Measurements from ENCODE around the gene ITPR2. TPM values are rescaled to one million over a fixed set of nuclear protein-coding genes. Genes with fewer than 3 reads are reported as not detected.
"Not testable (repeated sequence)": the region's sequence is repeated elsewhere in the genome, so short reads cannot be mapped to it uniquely, and the experiment has no call there.

Gene ITPR2
- total RNA-seq, 1 donor from 2014 or later, result 64.0 TPM

- Histone ChIP-seq H3K4me1 (peaks cover 49% of the 10 kb centered on the region), H3K36me3 (no peaks in the 10 kb centered on the region), H3K27me3 (ENCODE audit: low read depth) (no peaks in the 10 kb centered on the region), H3K4me3 (no peak overlapping the region), H3K9me3 (no peaks in the 10 kb centered on the region), H3K27ac (peak overlapping the region; percentile 16)
- intact Hi-C loops (cut with DNase I), result no loop called here
- TF ChIP-seq CTCF (IDR thresholded peaks at IDR 0.05), result no peak
- DNase-seq (no peak), ATAC-seq (no peak)
Measured at GRCh38 chr12:26786491-26786864, 46.5 kb downstream of the ITPR2 start.

GRCh38 chr12:26783816-26784379 lies 49.1 kb downstream of the ITPR2 start:
- intact Hi-C loops (cut with DNase I); DNase-seq; H3K27ac ChIP-seq; H3K36me3 ChIP-seq; H3K4me3 ChIP-seq; ATAC-seq; H3K27me3 ChIP-seq (ENCODE audit: low read depth); H3K9me3 ChIP-seq: not testable (repeated sequence)
- H3K4me1 ChIP-seq, result peaks cover 29% of the 10 kb centered on the region

- TF ChIP-seq CTCF (IDR thresholded peaks at IDR 0.05), result no peak
Measured at GRCh38 chr12:26783131-26783526, 49.9 kb downstream of the ITPR2 start.

GRCh38 chr12:26782372-26783130 lies 50.4 kb downstream of the ITPR2 start:
- no peak overlapping the region for H3K27ac ChIP-seq
- intact Hi-C loops (cut with DNase I), result no loop called here
- H3K4me1 ChIP-seq, result peaks cover 24% of the 10 kb centered on the region
- peaks cover 14% of the 10 kb centered on the region for H3K9me3 ChIP-seq
- no peak for DNase-seq
- TF ChIP-seq CTCF (IDR thresholded peaks at IDR 0.05), result no peak
- no peaks in the 10 kb centered on the region for H3K27me3 ChIP-seq (ENCODE audit: low read depth)
- no peaks in the 10 kb centered on the region for H3K36me3 ChIP-seq
- peak in 1 of 2 donors; percentile 46 for ATAC-seq
- no peak overlapping the region for H3K4me3 ChIP-seq

More at GRCh38 chr12:26783131-26783526, 49.9 kb downstream of the ITPR2 start:
- intact Hi-C loops (cut with DNase I), result no loop called here
- no peak overlapping the region for H3K27ac ChIP-seq
- no peak overlapping the region for H3K4me3 ChIP-seq
- H3K4me1 ChIP-seq, result peaks cover 25% of the 10 kb centered on the region
- H3K36me3 ChIP-seq, result no peaks in the 10 kb centered on the region
- peaks cover 8% of the 10 kb centered on the region for H3K9me3 ChIP-seq
- ATAC-seq (no peak), DNase-seq (no peak)
- no peaks in the 10 kb centered on the region for H3K27me3 ChIP-seq (ENCODE audit: low read depth)

GRCh38 chr12:26780656-26781055 lies 52.3 kb downstream of the ITPR2 start:
- H3K27me3 ChIP-seq (ENCODE audit: low read depth); H3K4me3 ChIP-seq; ATAC-seq; H3K27ac ChIP-seq; intact Hi-C loops (cut with DNase I); H3K36me3 ChIP-seq; DNase-seq: not testable (repeated sequence)
- peaks cover 11% of the 10 kb centered on the region for H3K4me1 ChIP-seq
- H3K9me3 ChIP-seq, result peaks cover 23% of the 10 kb centered on the region

- Histone ChIP-seq H3K9me3 (peaks cover 23% of the 10 kb centered on the region), H3K4me1 (peaks cover 13% of the 10 kb centered on the region)
- H3K36me3 ChIP-seq; H3K27ac ChIP-seq; H3K27me3 ChIP-seq (ENCODE audit: low read depth); H3K4me3 ChIP-seq; DNase-seq; intact Hi-C loops (cut with DNase I); ATAC-seq: not testable (repeated sequence)
Measured at GRCh38 chr12:26778173-26778775, 54.7 kb downstream of the ITPR2 start.

GRCh38 chr12:26777236-26777635 lies 55.8 kb downstream of the ITPR2 start:
- no peak for TF ChIP-seq CTCF (IDR thresholded peaks at IDR 0.05)
- no peak for DNase-seq

GRCh38 chr12:26775991-26776390 lies 57.0 kb downstream of the ITPR2 start:
- H3K36me3 ChIP-seq; intact Hi-C loops (cut with DNase I); H3K27me3 ChIP-seq (ENCODE audit: low read depth); H3K4me3 ChIP-seq; ATAC-seq; DNase-seq; H3K27ac ChIP-seq; H3K4me1 ChIP-seq: not testable (repeated sequence)
- H3K9me3 ChIP-seq, result peaks cover 23% of the 10 kb centered on the region

More at GRCh38 chr12:26777236-26777635, 55.8 kb downstream of the ITPR2 start:
- ATAC-seq, result no peak
- H3K36me3 ChIP-seq, result no peaks in the 10 kb centered on the region
- no peak overlapping the region for H3K4me3 ChIP-seq
- no peaks in the 10 kb centered on the region for H3K27me3 ChIP-seq (ENCODE audit: low read depth)
- no peak overlapping the region for H3K27ac ChIP-seq
- intact Hi-C loops (cut with DNase I), result no loop called here
- H3K4me1 ChIP-seq, result peaks cover 10% of the 10 kb centered on the region
- peaks cover 23% of the 10 kb centered on the region for H3K9me3 ChIP-seq
